PFSK-1 (cell line): Measurements from ENCODE around the gene POLR2F.

ENCODE experiments used
- FOXP2 ChIP-seq: optimal IDR thresholded peaks from 2 replicates; pipeline ENCODE3; 2011; ENCODE audit warnings: borderline replicate concordance, control low read depth, inconsistent platforms; ENCODE audit not compliant: insufficient read depth; ENCODE audit errors: extremely low read length, extremely low read depth
- POLR2AphosphoS5 ChIP-seq: IDR thresholded peaks from 2 replicates; pipeline ENCODE4 v1.6.1; 2012; ENCODE audit warnings: low read depth, mild to moderate bottlenecking, control low read depth, low read length, moderate library complexity
- REST ChIP-seq, 2 experiments: IDR thresholded peaks; 2 replicates each; pipeline versions ENCODE4 v1.6.1 to v1.8.0; 2011 to 2012; ENCODE audit warnings: low read depth in 2 of 2, low read length in 2 of 2, control low read depth in 1 of 2, inconsistent platforms in 1 of 2, mild to moderate bottlenecking in 1 of 2, moderate library complexity in 1 of 2; ENCODE audit not compliant: insufficient read depth in 1 of 2
- SIN3A ChIP-seq: IDR thresholded peaks from 2 replicates; pipeline ENCODE4 v1.6.1; 2012; ENCODE audit warnings: mild to moderate bottlenecking, low read length, moderate library complexity, borderline replicate concordance; ENCODE audit not compliant: insufficient read depth
- TAF1 ChIP-seq: IDR thresholded peaks from 2 replicates; pipeline ENCODE4 v1.6.1; 2012; ENCODE audit warnings: low read length, control low read depth, borderline replicate concordance; ENCODE audit not compliant: insufficient read depth

Gene POLR2F

GRCh38 chr22:38014083-38014482 lies 60.6 kb downstream of the POLR2F start:
- TF ChIP-seq POLR2AphosphoS5 (no peak), SIN3A (no peak), REST (IDR thresholded peaks at IDR 0.05; ENCODE audit: insufficient read depth in 1 of 2, low read depth in 2 of 2, low read length in 2 of 2) (no peak), FOXP2 (no peak), TAF1 (no peak)

GRCh38 chr22:38016182-38017151 lies 63.0 kb downstream of the POLR2F start:
- no peak for TF ChIP-seq TAF1

- TF ChIP-seq REST (IDR thresholded peaks at IDR 0.05; ENCODE audit: insufficient read depth in 1 of 2, low read depth in 2 of 2, low read length in 2 of 2) (no peak), POLR2AphosphoS5 (no peak), FOXP2 (no peak), SIN3A (no peak), TAF1 (no peak)
Measured at GRCh38 chr22:38017272-38017920, 63.9 kb downstream of the POLR2F start.

- TF ChIP-seq SIN3A = no peak
- no peak for TF ChIP-seq POLR2AphosphoS5
- no peak for TF ChIP-seq REST (IDR thresholded peaks at IDR 0.05; ENCODE audit: insufficient read depth in 1 of 2, low read depth in 2 of 2, low read length in 2 of 2)
- TF ChIP-seq TAF1 = no peak
- no peak for TF ChIP-seq FOXP2
Measured at GRCh38 chr22:38017939-38018885, 64.7 kb downstream of the POLR2F start.
